OCI-LY3 (cell line): ENCODE results near the gene ETV6.

Source experiments
- H2AFZ ChIP-seq: fragments of 200-600, 300-600 bp; shearing (Covaris generic); 2 replicates; pipeline ENCODE4 v1.6.0; 2014; ENCODE audit warnings: antibody characterized with exemption, low read depth, low read length
- H3K27ac ChIP-seq: fragments of 200-600, 300-600 bp; sonication (generic); 2 replicates; pipeline ENCODE4 v1.5.1; 2014; ENCODE audit warnings: mild to moderate bottlenecking, low read length, moderate library complexity, mixed read lengths
- H3K27me3 ChIP-seq: fragments of 200-600, 300-600 bp; sonication (generic); 2 replicates; pipeline ENCODE4 v1.6.1; 2014; ENCODE audit warnings: low read depth, low read length, mixed read lengths
- H3K36me3 ChIP-seq: fragments of 200-600, 300-600 bp; sonication (generic); replicated peaks from 2 replicates; pipeline ENCODE3; 2014; ENCODE audit warnings: low read depth, low read length, mixed read lengths
- H3K4me1 ChIP-seq: fragments of 300-600, 200-600 bp; sonication (generic); 2 replicates; pipeline ENCODE4 v1.6.1; 2014; ENCODE audit warnings: low read length, mixed read lengths
- H3K4me2 ChIP-seq: fragments of 200-600, 300-600 bp; sonication (generic); 2 replicates; pipeline ENCODE4 v1.6.1; 2014; ENCODE audit warnings: low read length, mixed read lengths
- H3K4me3 ChIP-seq: fragments of 300-600, 200-600 bp; sonication (generic); 2 replicates; pipeline ENCODE4 v1.5.1; 2014; ENCODE audit warnings: antibody characterized with exemption, mild to moderate bottlenecking, low read length, moderate library complexity
- H3K79me2 ChIP-seq: fragments of 300-600, 200-600 bp; shearing (Covaris generic); 2 replicates; pipeline ENCODE4 v1.6.1; 2014; ENCODE audit warnings: mild to moderate bottlenecking, low read length, mixed read lengths
- H3K9ac ChIP-seq: fragments of 300-600, 200-600 bp; shearing (Covaris generic); 2 replicates; pipeline ENCODE4 v1.6.0; 2014; ENCODE audit warnings: mild to moderate bottlenecking, low read length, moderate library complexity
- H3K9me3 ChIP-seq: fragments of 200-600, 300-600 bp; shearing (Covaris generic); 2 replicates; pipeline ENCODE4 v1.6.1; 2014; ENCODE audit warnings: low read length, mixed read lengths; ENCODE audit not compliant: insufficient read depth
- H4K20me1 ChIP-seq: fragments of 200-600, 300-600 bp; sonication (generic); 2 replicates; pipeline ENCODE4 v1.6.1; 2016; ENCODE audit warnings: low read length, mixed read lengths; ENCODE audit not compliant: insufficient read depth
- EZH2phosphoT487 ChIP-seq: fragments of 200-600 bp; shearing (Covaris generic); IDR thresholded peaks from 2 replicates; pipeline ENCODE4 v1.6.1; 2018; ENCODE audit warnings: antibody characterized with exemption, mixed run types, low read depth
- TF ChIP-seq, protein P1 (sequence below): fragments of 200-600, 300-600 bp; sonication (generic); IDR thresholded peaks from 2 replicates; pipeline ENCODE4 v1.5.1; 2014; ENCODE audit warnings: antibody characterized with exemption, low read length, low read depth

The ETV6 gene

DNA sequence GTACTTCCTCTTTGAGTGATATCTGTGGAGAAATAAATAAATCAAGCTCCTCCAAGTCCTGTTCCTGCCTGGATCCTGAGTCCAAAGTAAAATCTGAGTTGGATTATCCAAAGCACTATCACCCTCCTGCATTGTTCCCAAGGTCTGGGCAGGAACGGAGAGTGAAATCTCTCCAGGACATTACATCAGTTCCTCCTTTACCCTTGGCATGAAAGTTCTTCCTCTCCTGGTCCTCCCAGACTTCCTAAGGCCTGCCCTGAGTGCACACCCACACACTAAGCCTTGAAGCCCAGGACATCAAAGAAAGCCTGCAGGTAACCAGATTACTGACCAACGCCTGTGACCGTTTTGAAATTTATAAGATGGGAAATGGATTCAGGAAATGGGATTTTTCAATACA is 214.5 kb downstream of the ETV6 start:
- peaks cover 15% of the 10 kb centered on the region; the same call in 1 of the 2 replicates for H3K79me2 ChIP-seq
- H3K4me3 ChIP-seq: no peak overlapping the region
- no peaks in the 10 kb centered on the region for H3K27me3 ChIP-seq
- H3K4me1 ChIP-seq: peaks cover 12% of the 10 kb centered on the region
- no peak overlapping the region for H2AFZ ChIP-seq
- no peaks in the 10 kb centered on the region for H4K20me1 ChIP-seq
- TF ChIP-seq, protein P1, sequence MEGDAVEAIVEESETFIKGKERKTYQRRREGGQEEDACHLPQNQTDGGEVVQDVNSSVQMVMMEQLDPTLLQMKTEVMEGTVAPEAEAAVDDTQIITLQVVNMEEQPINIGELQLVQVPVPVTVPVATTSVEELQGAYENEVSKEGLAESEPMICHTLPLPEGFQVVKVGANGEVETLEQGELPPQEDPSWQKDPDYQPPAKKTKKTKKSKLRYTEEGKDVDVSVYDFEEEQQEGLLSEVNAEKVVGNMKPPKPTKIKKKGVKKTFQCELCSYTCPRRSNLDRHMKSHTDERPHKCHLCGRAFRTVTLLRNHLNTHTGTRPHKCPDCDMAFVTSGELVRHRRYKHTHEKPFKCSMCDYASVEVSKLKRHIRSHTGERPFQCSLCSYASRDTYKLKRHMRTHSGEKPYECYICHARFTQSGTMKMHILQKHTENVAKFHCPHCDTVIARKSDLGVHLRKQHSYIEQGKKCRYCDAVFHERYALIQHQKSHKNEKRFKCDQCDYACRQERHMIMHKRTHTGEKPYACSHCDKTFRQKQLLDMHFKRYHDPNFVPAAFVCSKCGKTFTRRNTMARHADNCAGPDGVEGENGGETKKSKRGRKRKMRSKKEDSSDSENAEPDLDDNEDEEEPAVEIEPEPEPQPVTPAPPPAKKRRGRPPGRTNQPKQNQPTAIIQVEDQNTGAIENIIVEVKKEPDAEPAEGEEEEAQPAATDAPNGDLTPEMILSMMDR: no peak
- TF ChIP-seq EZH2phosphoT487: no peak
- no peak overlapping the region for H3K4me2 ChIP-seq
- peaks cover 64% of the 10 kb centered on the region for H3K36me3 ChIP-seq
- H3K27ac ChIP-seq: no peak overlapping the region
- peaks cover 10% of the 10 kb centered on the region; the same call in 1 of the 2 replicates for H3K9me3 ChIP-seq
- no peak overlapping the region for H3K9ac ChIP-seq

DNA sequence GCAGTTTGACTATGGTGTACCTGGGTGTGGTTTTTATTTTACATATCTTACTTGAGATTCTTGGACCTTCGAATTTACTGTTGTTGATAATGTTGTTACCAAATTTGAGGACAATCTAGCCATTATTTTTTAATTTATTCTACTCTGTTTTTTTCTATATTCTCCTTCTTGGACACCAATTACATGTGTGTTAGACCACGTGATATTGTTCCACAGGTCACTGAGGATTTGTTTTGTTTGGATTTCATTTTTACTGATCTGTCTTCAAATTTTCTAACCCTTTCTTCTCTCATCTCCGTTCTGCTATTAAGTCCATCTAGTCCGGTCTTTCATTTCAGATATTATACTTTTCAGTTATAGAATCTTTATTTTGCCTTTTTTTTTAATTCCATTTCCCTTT is 216.3 kb downstream of the ETV6 start:
- peaks cover 15% of the 10 kb centered on the region; the same call in 1 of the 2 replicates for H3K79me2 ChIP-seq
- no peak overlapping the region for H3K4me2 ChIP-seq
- no peak overlapping the region for H3K4me3 ChIP-seq
- H3K4me1 ChIP-seq: peaks cover 12% of the 10 kb centered on the region
- no peak overlapping the region for H3K27ac ChIP-seq
- no peak for TF ChIP-seq EZH2phosphoT487
- TF ChIP-seq, protein P1: no peak
- peaks cover 10% of the 10 kb centered on the region; the same call in 1 of the 2 replicates for H3K9me3 ChIP-seq
- no peaks in the 10 kb centered on the region for H4K20me1 ChIP-seq
- H3K9ac ChIP-seq: no peak overlapping the region
- no peak overlapping the region for H2AFZ ChIP-seq
- peaks cover 60% of the 10 kb centered on the region for H3K36me3 ChIP-seq
- no peaks in the 10 kb centered on the region for H3K27me3 ChIP-seq

DNA sequence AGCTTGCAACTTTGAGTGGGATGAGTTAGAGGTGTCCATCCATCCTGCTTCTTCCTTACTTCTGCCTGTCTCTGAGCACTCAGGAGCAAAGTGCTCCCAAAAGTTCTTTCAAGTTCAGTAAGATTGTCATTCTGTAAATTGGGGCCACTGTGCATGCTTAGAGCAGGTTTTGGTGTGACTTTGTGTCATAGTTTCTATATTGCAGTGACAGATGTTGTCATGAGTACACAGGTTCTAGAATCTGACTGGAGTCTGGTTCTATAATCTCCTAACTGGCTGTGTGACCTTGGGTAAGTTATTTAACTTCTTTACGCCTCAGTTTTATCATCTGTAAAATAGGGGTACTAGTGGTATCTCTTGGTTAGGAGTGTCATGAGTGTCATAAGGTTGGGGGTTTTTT is 218.6 kb downstream of the ETV6 start:
- Histone ChIP-seq H3K9me3 (peaks cover 10% of the 10 kb centered on the region; the same call in 1 of the 2 replicates), H3K36me3 (peaks cover 52% of the 10 kb centered on the region), H3K4me2 (no peak overlapping the region), H3K4me1 (peaks cover under 1% of the 10 kb centered on the region; the same call in 1 of the 2 replicates), H2AFZ (no peak overlapping the region), H4K20me1 (peaks cover 6% of the 10 kb centered on the region; the same call in 1 of the 2 replicates), H3K27ac (no peak overlapping the region), H3K9ac (no peak overlapping the region), H3K27me3 (no peaks in the 10 kb centered on the region), H3K4me3 (no peak overlapping the region), H3K79me2 (peaks cover 15% of the 10 kb centered on the region; the same call in 1 of the 2 replicates)
- TF ChIP-seq, protein P1: no peak
- no peak for TF ChIP-seq EZH2phosphoT487

DNA sequence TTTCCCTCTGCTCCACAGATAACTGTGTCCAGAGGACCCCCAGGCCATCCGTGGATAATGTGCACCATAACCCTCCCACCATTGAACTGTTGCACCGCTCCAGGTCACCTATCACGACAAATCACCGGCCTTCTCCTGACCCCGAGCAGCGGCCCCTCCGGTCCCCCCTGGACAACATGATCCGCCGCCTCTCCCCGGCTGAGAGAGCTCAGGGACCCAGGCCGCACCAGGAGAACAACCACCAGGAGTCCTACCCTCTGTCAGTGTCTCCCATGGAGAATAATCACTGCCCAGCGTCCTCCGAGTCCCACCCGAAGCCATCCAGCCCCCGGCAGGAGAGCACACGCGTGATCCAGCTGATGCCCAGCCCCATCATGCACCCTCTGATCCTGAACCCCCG is 219.9 kb downstream of the ETV6 start:
- H3K4me3 ChIP-seq: no peak overlapping the region
- H4K20me1 ChIP-seq: peaks cover 14% of the 10 kb centered on the region
- no peak overlapping the region for H3K9ac ChIP-seq
- peaks cover 10% of the 10 kb centered on the region; the same call in 1 of the 2 replicates for H3K9me3 ChIP-seq
- TF ChIP-seq, protein P1: no peak
- TF ChIP-seq EZH2phosphoT487: no peak
- H3K4me2 ChIP-seq: no peak overlapping the region
- peaks cover 48% of the 10 kb centered on the region for H3K36me3 ChIP-seq
- H3K4me1 ChIP-seq: no peaks in the 10 kb centered on the region
- peaks cover 22% of the 10 kb centered on the region for H3K79me2 ChIP-seq
- H3K27me3 ChIP-seq: no peaks in the 10 kb centered on the region
- H3K27ac ChIP-seq: no peak overlapping the region
- H2AFZ ChIP-seq: no peak overlapping the region
